Central memory CD8-positive, alpha-beta T cell (primary cell): ENCODE data around the gene SPEM3.
A peak's percentile ranks its signal among the peaks of the same experiment; 100 is the strongest.

Experiments used
- ATAC-seq: fragments of 150-1000 bp; cut with Tn5 transposase; replicated peaks from 2 replicates; pipeline ENCODE4 v1.10.0; 2022; ENCODE audit warnings: mild to moderate bottlenecking, moderate FRiP score, moderate number of reproducible peaks; ENCODE audit not compliant: poor library complexity, severe bottlenecking; ENCODE audit errors: extremely low read depth
- DNase-seq, 2 donors: peaks; one replicate each; pipeline ENCODE4 v3.0.0; 2021; ENCODE audit warnings: low spot score in 2 of 2
- H3K27ac Mint-ChIP-seq: one replicate; pipeline ENCODE4 v1.8.0; 2022; ENCODE audit warnings: low read depth, mild to moderate bottlenecking, moderate library complexity, mixed read lengths
- H3K27me3 Mint-ChIP-seq: one replicate; pipeline ENCODE4 v1.8.0; 2022; ENCODE audit warnings: mixed read lengths
- H3K36me3 Mint-ChIP-seq: one replicate; pipeline ENCODE4 v1.8.0; 2022; ENCODE audit warnings: mild to moderate bottlenecking, moderate library complexity, mixed read lengths; ENCODE audit not compliant: insufficient read depth
- H3K4me1 Mint-ChIP-seq: one replicate; pipeline ENCODE4 v1.8.0; 2022; ENCODE audit warnings: mixed read lengths
- H3K4me3 Mint-ChIP-seq: one replicate; pipeline ENCODE4 v1.8.0; 2022; ENCODE audit warnings: mild to moderate bottlenecking, moderate library complexity, mixed read lengths
- H3K9me3 Mint-ChIP-seq: one replicate; pipeline ENCODE4 v1.8.0; 2022; ENCODE audit warnings: mixed read lengths

The SPEM3 gene

DNA sequence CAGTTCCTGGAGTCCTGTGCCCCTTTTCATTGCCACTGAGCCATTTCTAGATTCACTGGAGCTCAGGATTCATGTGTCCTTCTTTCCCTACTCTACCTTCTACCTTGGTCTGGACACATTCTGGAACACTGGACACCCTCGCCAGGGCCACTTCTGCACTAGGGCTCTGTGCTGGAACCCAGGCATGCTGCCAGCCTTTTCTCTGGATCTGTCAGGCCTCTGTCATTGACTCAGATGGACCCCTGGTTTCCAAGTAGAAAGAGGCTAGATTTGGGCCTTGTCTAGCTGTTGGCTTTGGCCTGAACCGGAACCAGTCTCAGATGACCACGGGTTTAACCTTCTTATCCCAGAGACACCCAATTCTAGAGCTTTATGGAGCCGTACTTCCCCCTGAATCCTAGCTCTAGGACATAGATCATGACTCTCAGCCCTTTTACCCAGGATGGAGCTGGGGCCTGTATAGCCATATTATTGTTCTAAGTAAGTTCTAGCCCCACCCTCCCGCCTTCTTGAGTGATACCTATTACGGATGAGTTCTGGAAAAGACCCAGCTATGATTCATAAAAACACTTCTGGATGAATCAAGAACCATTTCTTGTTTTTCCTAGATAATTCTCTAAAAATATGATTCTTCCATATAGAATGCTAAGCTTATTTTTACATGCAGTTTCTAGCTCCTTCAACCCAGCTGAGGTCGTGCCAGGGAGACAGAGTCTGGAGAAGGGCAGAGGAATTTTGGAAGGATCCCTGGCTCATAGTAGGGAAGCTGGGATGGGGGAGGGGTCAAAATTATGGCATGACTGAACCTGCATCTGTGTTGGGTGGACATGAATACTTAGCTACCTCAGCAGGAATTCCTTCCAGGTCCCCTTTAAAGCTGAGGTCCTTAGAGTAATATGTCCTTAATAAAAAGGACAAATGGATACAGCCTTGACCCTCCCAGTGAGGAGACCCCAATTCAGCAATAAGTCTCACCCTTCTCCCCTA is 15.1 kb downstream of the SPEM3 start:
- peaks cover 85% of the 10 kb centered on the region for H3K27me3 Mint-ChIP-seq
- ATAC-seq, result no peak

DNA sequence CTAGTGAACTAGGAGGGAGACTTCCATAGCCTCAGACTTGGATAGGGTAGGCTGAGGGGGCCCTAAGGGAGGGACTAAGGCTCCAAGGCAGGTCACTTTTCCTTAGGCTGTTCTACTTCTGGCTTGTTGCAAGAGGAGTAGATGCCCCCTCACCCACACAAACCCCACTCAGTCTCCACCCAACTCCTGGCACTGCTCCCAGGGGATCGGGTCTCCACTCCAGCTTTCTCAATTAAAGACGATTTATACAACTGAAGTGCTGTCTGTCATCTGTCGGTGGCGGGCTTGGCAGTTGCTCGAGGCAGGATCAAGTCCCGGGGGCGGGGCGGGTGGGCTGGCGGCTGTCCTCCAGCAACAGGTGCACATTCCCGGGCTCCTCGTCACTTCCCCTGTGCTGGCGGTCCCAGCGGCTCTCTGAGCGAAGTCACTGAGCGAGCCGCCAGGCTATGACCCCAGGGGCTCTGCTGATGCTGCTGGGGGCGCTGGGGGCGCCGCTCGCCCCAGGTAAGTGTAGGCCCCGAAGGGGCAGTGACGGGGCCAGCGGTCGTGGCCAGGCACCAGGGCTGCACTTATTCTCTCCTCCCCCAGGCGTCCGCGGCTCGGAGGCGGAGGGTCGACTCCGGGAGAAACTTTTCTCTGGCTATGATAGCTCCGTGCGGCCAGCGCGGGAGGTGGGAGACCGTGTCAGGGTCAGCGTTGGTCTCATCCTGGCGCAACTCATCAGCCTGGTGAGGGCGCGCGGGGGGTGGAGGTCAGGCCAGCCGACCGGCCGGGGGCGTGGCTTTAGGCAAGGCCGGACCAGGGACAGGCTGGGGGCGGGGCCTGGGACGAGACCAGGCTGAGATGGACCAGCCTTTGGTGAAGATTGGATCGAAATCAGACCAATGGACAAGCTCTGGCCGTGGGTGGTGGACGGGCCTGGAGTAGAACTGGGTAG is 16.3 kb downstream of the SPEM3 start, which contains the start of gene CHRNB1:
CHRNB1 (plus strand) TSS at position 380 of the 937 bp plus-strand sequence; CDS start at position 447, 67 bp downstream.
- H3K27ac Mint-ChIP-seq, result no peak within 1 kb of the TSS
- peak within 1 kb of the TSS; percentile 73 for H3K4me3 Mint-ChIP-seq
- no peaks in the 10 kb centered on the region for H3K9me3 Mint-ChIP-seq
- no peak for ATAC-seq
- peaks cover 25% of the 10 kb centered on the region for H3K4me1 Mint-ChIP-seq
- peaks cover 11% of the 10 kb centered on the region for H3K36me3 Mint-ChIP-seq
- DNase-seq, result no peak
- peaks cover 75% of the 10 kb centered on the region for H3K27me3 Mint-ChIP-seq

More for the DNA sequence above, 15.1 kb downstream of the SPEM3 start:
- no peak for DNase-seq
- Mint-ChIP-seq H3K27ac (peak overlapping the region; percentile 59), H3K36me3 (peaks cover 12% of the 10 kb centered on the region), H3K4me3 (no peak overlapping the region), H3K4me1 (peaks cover 32% of the 10 kb centered on the region), H3K9me3 (no peaks in the 10 kb centered on the region)

DNA sequence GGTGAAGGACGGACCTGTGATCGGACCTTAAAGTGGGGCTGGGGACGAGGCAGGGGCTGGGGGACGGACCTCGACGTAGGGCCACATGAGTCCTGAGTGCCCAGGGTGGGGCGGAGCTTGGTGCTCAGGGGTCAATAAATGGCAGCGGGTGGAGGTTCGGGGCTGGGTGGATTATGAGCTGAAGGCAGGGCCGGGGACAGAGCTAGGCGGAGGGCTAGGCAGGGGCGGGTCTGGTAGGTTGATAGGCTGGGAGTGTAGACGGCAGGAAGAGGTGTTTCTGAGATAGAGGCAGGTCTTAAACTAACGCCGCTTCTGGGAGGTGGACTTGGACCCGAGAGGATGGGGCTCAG is 16.9 kb downstream of the SPEM3 start:
- peak overlapping the region; percentile 73 for H3K4me3 Mint-ChIP-seq
- H3K9me3 Mint-ChIP-seq, result no peaks in the 10 kb centered on the region
- peaks cover 68% of the 10 kb centered on the region for H3K27me3 Mint-ChIP-seq
- ATAC-seq, result peak; percentile 90
- peaks cover 18% of the 10 kb centered on the region for H3K4me1 Mint-ChIP-seq
- H3K27ac Mint-ChIP-seq, result no peak overlapping the region
- H3K36me3 Mint-ChIP-seq, result peaks cover 9% of the 10 kb centered on the region
- DNase-seq, result no peak

DNA sequence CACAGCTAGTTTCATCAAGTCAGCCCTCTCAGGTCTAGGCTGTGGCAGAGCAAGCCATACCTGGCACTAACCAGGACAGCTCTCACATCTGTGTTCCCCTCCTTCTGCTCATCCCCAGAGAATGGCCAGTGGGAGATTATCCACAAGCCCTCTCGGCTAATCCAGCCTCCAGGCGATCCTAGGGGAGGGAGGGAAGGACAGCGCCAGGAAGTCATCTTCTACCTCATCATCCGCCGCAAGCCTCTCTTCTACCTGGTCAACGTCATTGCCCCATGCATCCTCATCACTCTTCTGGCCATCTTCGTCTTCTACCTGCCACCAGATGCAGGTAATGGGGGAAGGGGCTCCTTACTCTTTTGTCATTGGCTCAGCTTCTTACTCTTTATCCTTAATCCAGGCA is 19.8 kb downstream of the SPEM3 start:
- DNase-seq (no peak), ATAC-seq (no peak)
- Mint-ChIP-seq H3K36me3 (peaks cover 9% of the 10 kb centered on the region), H3K27me3 (peaks cover 40% of the 10 kb centered on the region), H3K4me3 (no peak overlapping the region), H3K4me1 (peaks cover 17% of the 10 kb centered on the region), H3K27ac (no peak overlapping the region), H3K9me3 (no peaks in the 10 kb centered on the region)

DNA sequence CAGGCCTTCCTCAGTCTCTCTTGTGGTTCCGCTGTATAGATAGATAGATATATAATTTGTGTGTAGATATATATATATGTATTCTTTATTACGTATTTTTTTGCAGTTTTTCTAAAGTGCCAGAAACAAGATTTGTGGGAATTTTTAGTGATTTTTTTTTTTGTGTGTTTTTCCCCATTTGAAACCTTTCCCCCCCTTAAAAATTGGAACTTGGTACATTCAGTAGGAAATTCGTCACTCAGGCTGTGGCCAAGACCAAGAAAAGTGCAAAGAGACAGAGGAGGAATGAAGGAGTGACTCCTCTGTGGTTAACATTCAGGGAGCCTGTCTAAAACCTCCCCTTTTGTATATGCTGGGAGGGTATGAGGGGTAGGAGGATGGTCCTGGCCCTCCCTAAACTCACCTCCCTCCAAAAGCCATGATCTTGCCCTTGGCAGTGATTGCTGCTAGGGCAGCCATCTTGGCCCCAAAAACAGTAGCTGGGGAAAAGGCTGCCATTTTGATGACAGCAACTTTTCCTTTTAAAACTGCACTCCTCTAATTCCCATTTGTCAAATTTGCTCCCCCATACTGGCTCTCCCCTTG is 31.4 kb downstream of the SPEM3 start:
- DNase-seq, result no peak
- no peak for ATAC-seq
- no peak overlapping the region for H3K27ac Mint-ChIP-seq
- no peaks in the 10 kb centered on the region for H3K9me3 Mint-ChIP-seq
- H3K36me3 Mint-ChIP-seq, result peaks cover 31% of the 10 kb centered on the region
- no peaks in the 10 kb centered on the region for H3K27me3 Mint-ChIP-seq
- H3K4me1 Mint-ChIP-seq, result peaks cover 16% of the 10 kb centered on the region
- H3K4me3 Mint-ChIP-seq, result no peak overlapping the region

DNA sequence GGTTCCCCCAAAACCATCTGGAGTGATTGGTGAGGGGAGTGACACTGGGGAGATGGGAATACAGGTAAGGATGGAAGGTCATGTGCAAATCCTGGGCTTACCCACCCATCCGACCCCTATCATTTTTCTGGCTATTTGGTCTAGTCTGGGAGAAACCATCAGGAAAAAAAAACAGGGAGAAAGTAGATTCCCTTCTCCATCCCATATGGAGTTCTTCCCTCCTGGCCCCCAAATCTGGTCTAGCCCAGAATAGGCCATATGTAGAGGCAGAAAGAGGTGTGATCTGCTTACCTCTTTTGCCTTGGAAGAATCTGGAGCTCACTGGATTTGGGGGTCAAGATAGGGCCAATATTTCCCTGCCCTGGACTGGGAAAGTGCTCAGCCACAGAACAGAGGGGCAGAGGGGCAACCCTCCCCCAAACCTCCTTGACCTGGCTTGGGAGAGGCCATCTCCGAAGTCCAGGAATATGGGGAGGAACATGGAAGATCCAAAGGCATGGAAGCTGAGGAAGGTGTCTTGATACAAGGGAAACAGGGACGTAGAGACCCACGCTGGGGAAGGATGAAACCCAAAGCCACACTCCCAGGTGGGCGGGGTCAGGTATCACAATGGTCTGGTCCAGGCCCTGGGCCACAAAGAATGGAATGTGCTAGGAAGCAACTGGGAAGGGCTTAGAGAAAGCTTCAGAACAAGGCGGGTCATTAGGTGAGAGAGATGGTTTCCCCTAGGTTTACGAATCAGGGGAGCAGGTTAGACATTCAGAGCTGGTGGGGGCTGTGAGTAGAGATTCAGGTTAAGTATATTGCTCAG is 32.4 kb downstream of the SPEM3 start:
- H3K4me3 Mint-ChIP-seq, result no peak overlapping the region
- ATAC-seq (no peak), DNase-seq (no peak)
- H3K4me1 Mint-ChIP-seq, result peaks cover 12% of the 10 kb centered on the region
- peaks cover 25% of the 10 kb centered on the region for H3K36me3 Mint-ChIP-seq
- H3K27me3 Mint-ChIP-seq, result no peaks in the 10 kb centered on the region
- H3K9me3 Mint-ChIP-seq, result no peaks in the 10 kb centered on the region
- H3K27ac Mint-ChIP-seq, result no peak overlapping the region

DNA sequence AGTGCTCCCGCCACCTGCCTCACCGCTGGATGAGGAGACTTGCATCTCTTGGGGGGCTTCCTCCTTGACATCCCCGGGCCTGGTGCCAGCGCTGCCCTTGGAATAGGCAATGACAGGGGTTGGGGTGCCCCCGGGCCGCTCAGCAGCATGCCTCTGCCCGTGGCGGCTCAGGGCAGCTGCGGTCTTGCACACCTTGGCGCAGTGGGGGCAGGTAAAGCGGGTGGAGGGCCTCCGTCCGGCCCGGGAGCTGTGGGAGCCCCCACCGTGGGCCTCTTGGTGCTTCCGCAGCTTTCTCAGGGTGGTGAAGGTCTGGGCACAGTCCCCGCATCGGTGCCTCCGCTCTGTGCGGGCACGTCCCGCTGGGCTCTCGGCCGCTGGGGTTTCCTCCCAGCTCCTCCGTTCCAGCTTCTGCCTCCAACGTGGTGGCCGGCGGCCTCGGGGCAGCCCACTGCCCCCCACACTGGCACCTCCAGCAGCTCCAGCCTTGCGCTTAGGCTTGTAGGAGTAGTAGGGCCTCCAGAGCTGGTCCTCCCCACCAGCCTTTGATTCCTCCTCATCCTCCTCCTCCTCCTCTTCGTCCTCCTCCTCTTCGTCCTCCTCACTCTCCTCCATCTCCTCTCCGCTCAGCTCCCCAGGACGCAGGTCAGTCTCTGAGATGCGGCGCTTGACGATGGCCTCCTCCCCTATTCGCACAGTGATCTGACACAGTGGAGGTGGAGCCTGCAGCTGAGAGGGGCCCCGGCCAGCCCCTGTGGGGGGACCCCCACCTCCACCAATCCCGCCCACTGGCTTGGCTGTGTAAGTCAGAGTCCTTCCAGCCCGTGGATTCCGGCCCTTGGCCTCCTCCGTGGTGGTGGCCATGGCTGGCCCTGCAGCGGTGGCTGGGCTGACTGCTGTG is 34.1 kb downstream of the SPEM3 start:
- H3K27me3 Mint-ChIP-seq, result no peaks in the 10 kb centered on the region
- H3K4me1 Mint-ChIP-seq, result peaks cover 13% of the 10 kb centered on the region
- no peak for DNase-seq
- peaks cover 25% of the 10 kb centered on the region for H3K36me3 Mint-ChIP-seq
- no peak for ATAC-seq
- H3K27ac Mint-ChIP-seq, result no peak overlapping the region
- no peak overlapping the region for H3K4me3 Mint-ChIP-seq
- no peaks in the 10 kb centered on the region for H3K9me3 Mint-ChIP-seq

DNA sequence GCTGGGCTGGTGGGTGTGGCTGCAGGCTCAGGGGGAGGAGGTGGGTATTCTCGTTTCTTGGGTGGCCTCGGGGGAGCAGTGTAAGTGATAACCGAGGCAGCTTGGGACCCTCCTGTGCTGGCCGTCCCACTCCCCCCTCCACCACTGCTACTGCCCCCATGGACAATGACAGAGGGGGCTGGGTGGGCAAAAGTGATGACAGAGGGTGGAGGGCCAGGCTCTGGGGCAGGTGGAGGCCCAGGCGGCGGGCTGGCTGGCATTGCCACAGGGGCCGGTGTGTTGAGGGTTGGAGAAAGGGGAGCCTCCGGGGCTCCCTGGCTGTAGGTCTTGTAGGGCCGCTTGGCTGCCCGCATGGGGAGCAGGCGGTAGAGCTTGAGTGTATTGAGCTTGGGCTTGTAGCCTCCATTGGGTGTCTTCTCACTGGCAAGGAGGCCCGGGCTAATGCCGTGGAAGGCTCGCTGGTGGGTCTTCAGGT is 34.8 kb downstream of the SPEM3 start:
- H3K27me3 Mint-ChIP-seq, result no peaks in the 10 kb centered on the region
- no peaks in the 10 kb centered on the region for H3K9me3 Mint-ChIP-seq
- peaks cover 14% of the 10 kb centered on the region for H3K4me1 Mint-ChIP-seq
- DNase-seq (no peak), ATAC-seq (no peak)
- H3K27ac Mint-ChIP-seq, result no peak overlapping the region
- peaks cover 27% of the 10 kb centered on the region for H3K36me3 Mint-ChIP-seq
- H3K4me3 Mint-ChIP-seq, result no peak overlapping the region

DNA sequence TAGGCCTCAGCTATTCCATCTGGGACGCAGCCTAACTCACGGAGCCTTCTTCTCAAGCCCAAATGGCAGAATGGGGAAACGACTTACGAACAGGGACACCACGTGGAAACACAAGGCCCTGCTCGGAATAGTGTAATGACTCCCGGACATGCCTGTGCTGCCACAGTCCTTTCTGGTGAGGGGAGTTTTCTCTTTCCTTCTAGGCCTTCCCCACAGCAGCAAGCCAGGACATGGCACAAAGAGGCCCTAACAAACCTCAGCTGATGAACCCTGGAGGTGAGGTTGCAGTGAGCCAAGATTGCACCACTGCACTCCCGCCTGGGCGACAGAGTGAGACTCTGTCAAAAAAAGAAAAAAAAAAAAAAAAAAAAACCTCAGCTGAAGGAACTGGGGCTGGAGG is 35.4 kb downstream of the SPEM3 start:
- Mint-ChIP-seq H3K36me3 (peaks cover 27% of the 10 kb centered on the region), H3K4me1 (peaks cover 19% of the 10 kb centered on the region), H3K4me3 (no peak overlapping the region), H3K27ac (no peak overlapping the region), H3K9me3 (no peaks in the 10 kb centered on the region), H3K27me3 (no peaks in the 10 kb centered on the region)
- DNase-seq (no peak), ATAC-seq (no peak)

DNA sequence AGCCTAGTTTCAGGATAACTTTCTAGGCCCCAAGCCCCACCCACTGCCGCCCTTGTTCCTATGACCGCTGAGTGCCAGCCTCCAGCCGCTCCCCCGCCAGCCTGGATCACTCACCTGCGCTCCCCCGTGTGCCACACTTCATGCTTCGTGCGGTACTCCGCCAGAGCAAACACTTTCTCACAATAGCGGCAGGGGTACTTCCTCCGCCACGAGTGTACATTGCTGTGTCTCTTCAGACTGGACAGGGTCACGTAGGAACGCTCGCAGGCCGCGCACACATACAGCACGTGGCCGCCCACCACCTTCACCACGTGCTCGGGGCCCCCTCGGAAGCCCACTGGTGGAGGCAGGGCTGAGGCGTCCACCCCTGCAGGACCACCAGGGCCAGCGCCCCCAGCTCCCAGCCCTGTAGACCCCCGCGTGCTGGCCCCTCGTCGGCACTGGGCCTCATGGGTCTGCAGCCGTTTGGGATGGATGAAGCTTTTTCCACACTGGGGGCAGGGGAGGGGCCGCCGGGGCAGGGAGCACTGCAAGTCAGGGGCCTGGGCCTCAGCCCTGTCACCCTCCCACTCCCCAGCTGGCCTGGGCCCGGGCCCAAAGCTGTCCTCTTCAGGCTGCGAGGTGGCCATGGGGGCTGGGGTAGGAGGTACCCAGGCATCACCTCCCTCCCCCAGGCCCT is 37.1 kb downstream of the SPEM3 start:
- Mint-ChIP-seq H3K36me3 (peaks cover 25% of the 10 kb centered on the region), H3K9me3 (no peaks in the 10 kb centered on the region), H3K4me3 (no peak overlapping the region), H3K27ac (peak overlapping the region; percentile 61), H3K27me3 (no peaks in the 10 kb centered on the region), H3K4me1 (peaks cover 21% of the 10 kb centered on the region)
- no peak for ATAC-seq
- DNase-seq, result no peak

DNA sequence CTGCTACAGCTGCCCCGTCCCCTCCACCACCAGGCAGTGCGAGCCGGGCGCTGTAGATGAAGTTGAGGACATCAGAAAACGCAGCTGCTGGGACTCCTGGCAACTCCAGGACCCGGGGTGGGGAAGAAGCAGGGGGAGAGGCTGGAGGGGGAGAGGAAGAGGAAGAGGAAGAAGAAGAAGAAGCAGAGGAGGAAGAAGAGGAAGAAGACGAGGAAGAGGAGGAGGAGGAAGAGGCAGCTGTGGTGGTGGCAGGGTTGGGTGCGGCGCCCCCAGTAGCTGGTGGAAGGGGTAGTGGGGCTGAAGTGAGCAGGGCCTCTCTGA is 37.6 kb downstream of the SPEM3 start:
- DNase-seq (no peak), ATAC-seq (no peak)
- Mint-ChIP-seq H3K27ac (peak overlapping the region; percentile 61), H3K4me1 (peaks cover 20% of the 10 kb centered on the region), H3K4me3 (no peak overlapping the region), H3K27me3 (no peaks in the 10 kb centered on the region), H3K9me3 (no peaks in the 10 kb centered on the region), H3K36me3 (peaks cover 25% of the 10 kb centered on the region)
